Right lobe of liver (tissue), 4 donors: Measurements from ENCODE around the gene DNAH8.

Experiments used
- CTCF ChIP-seq, 4 donors: fragments of 200-600 bp in 3 of 4; fragments of 450-650 bp in 1 of 4; IDR thresholded peaks; one replicate each; pipeline versions ENCODE4 v1.5.1 to v1.8.0; 2016 to 2022; ENCODE audit warnings: antibody characterized with exemption in 4 of 4, mild to moderate bottlenecking in 2 of 4
- POLR2A ChIP-seq: fragments of 450-650 bp; IDR thresholded peaks from one replicate; pipeline ENCODE4 v1.6.1; 2017; ENCODE audit warnings: antibody characterized with exemption, mild to moderate bottlenecking
- donor health status: DM: no; HTN: no; CAD: no.
- donor health status: DM: no; HTN: no; CAD: no.
- donor health status: DM: no; HTN: yes; CAD: no.

- no peak for TF ChIP-seq CTCF (IDR thresholded peaks at IDR 0.05)
- no peak for TF ChIP-seq POLR2A
Measured at GRCh38 chr6:39057251-39058155, 342.4 kb downstream of the DNAH8 start.
